Measurements from ENCODE around the gene MEA1. TPM values are rescaled to one million over a fixed set of nuclear protein-coding genes. Genes with fewer than 3 reads are reported as not detected.

Gene MEA1
- total and polyA plus RNA-seq, 3 experiments from 2014 or later = 84.8 to 108 (median 102) TPM

DNA sequence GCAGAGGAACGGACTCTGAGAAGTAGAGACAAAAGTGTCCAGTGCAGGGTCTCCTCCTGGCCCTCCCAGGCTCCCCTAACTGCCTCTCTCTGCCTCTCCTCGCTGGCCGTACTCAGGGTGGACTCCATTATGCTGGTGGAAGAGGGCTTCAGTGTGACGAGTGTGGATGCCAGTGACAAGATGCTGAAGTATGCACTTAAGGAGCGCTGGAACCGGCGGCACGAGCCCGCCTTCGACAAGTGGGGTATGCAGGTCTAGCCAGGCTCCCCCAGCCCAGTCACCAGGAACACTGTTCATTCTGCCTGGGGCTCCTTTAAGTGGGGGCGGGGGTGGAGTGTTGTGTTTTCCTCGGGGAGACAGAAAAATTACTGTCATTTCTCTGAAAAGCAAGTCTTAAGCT, 51.6 kb downstream of the MEA1 start:
- H3K4me3 ChIP-seq (ENCODE audit: low read length) = no peak overlapping the region
- H3K36me3 ChIP-seq (ENCODE audit: insufficient read depth, low read length) = peaks cover 4% of the 10 kb centered on the region
- no peak overlapping the region for H3K27ac ChIP-seq (ENCODE audit: low read depth, low read length)
- H3K4me1 Mint-ChIP-seq = peaks cover 4 to 19% (median 18%) of the 10 kb centered on the region in 3 donors
- no peaks in the 10 kb centered on the region for H3K9me3 Mint-ChIP-seq
- no peak for DNase-seq
- peak overlapping the region in 2 of 7 donors; percentile 20 to 48 for H3K4me3 Mint-ChIP-seq
- no peaks in the 10 kb centered on the region for H3K9me3 ChIP-seq (ENCODE audit: low read length)
- H3K27me3 ChIP-seq (ENCODE audit: insufficient read depth, low read length, poor library complexity, severe bottlenecking) = no peaks in the 10 kb centered on the region
- CTCF ChIA-PET = interaction anchor here (0.8 kb wide), 1 partner anchor 182 kb away, joined by 3 read pairs; no protein-coding TSS in a partner anchor
- POLR2A ChIA-PET = interaction anchor here (0.7 kb wide), 1 partner anchor 86 kb away, joined by 3 read pairs; no protein-coding TSS in a partner anchor
- H3K4me1 ChIP-seq (ENCODE audit: insufficient read depth, low read length) = peaks cover 13% of the 10 kb centered on the region
- H3K36me3 Mint-ChIP-seq = peaks cover 0 to 42% (median 0%) of the 10 kb centered on the region in 3 donors
- peak overlapping the region in 1 of 8 donors; percentile 23 for H3K27ac Mint-ChIP-seq
- no peaks in the 10 kb centered on the region for H3K27me3 Mint-ChIP-seq

Other genes with a start within 250 kb of the MEA1 start
- 10 to 100 TPM; 15.9 to 16.8 TPM for gene BICRAL, start 231.9 kb downstream of the MEA1 start, total RNA-seq
- 6.8 TPM for gene BICRAL, start 231.9 kb downstream of the MEA1 start, polyA plus RNA-seq
- gene RPL7L1, start 134.3 kb downstream of the MEA1 start, total RNA-seq = 100 to 1,000 TPM; 199 to 200 TPM
- 95.0 TPM for gene RPL7L1, start 134.3 kb downstream of the MEA1 start, polyA plus RNA-seq
- not detected for gene PTCRA, start 97.9 kb downstream of the MEA1 start, total RNA-seq
- not detected for gene PTCRA, start 97.9 kb downstream of the MEA1 start, polyA plus RNA-seq
- gene CNPY3, start 84.5 kb downstream of the MEA1 start, total RNA-seq = 10 to 100 TPM; 53.1 to 55.8 TPM
- 122 TPM for gene CNPY3, start 84.5 kb downstream of the MEA1 start, polyA plus RNA-seq
- gene GNMT, start 53.2 kb downstream of the MEA1 start, total RNA-seq = under 1 TPM; 0.39 to 0.51 TPM
- gene GNMT, start 53.2 kb downstream of the MEA1 start, polyA plus RNA-seq = not detected
- gene PEX6, start 34.8 kb downstream of the MEA1 start, total RNA-seq = 10 to 100 TPM; 19.2 to 20.6 TPM
- gene PEX6, start 34.8 kb downstream of the MEA1 start, polyA plus RNA-seq = 14.6 TPM
- gene PPP2R5D, start 29.4 kb downstream of the MEA1 start, total RNA-seq = 10 to 100 TPM; 52.2 to 52.4 TPM
- gene PPP2R5D, start 29.4 kb downstream of the MEA1 start, polyA plus RNA-seq = 32.5 TPM
- 10 to 100 TPM; 73.5 to 74.1 TPM for gene KLHDC3, start 303 bp upstream of the MEA1 start, total RNA-seq
- 90.7 TPM for gene KLHDC3, start 303 bp upstream of the MEA1 start, polyA plus RNA-seq
- 100 to 1,000 TPM; 114 to 120 TPM for gene RRP36, start 7.7 kb upstream of the MEA1 start, total RNA-seq
- gene RRP36, start 7.7 kb upstream of the MEA1 start, polyA plus RNA-seq = 86.2 TPM
- 10 to 100 TPM; 11.7 to 12.1 TPM for gene CUL7, start 39.9 kb upstream of the MEA1 start, total RNA-seq
- gene CUL7, start 39.9 kb upstream of the MEA1 start, polyA plus RNA-seq = 2.1 TPM
- 10 to 100 TPM; 89.6 to 91.6 TPM for gene MRPL2, start 45.5 kb upstream of the MEA1 start, total RNA-seq
- gene MRPL2, start 45.5 kb upstream of the MEA1 start, polyA plus RNA-seq = 47.5 TPM
- gene KLC4, start 45.7 kb upstream of the MEA1 start, total RNA-seq = 10 to 100 TPM; 11.1 to 12.3 TPM
- 11.6 TPM for gene KLC4, start 45.7 kb upstream of the MEA1 start, polyA plus RNA-seq
- 1 to 10 TPM; 1.6 TPM for gene PTK7, start 62.4 kb upstream of the MEA1 start, total RNA-seq
- gene PTK7, start 62.4 kb upstream of the MEA1 start, polyA plus RNA-seq = 1.9 TPM
- 10 to 100 TPM; 55.1 to 57.4 TPM for gene SRF, start 157.3 kb upstream of the MEA1 start, total RNA-seq
- 8.0 TPM for gene SRF, start 157.3 kb upstream of the MEA1 start, polyA plus RNA-seq
- 10 to 100 TPM; 35.3 to 38.3 TPM for gene CUL9, start 168.2 kb upstream of the MEA1 start, total RNA-seq
- 9.0 TPM for gene CUL9, start 168.2 kb upstream of the MEA1 start, polyA plus RNA-seq
- gene DNPH1, start 215.5 kb upstream of the MEA1 start, total RNA-seq = 10 to 100 TPM; 68.2 to 68.3 TPM
- gene DNPH1, start 215.5 kb upstream of the MEA1 start, polyA plus RNA-seq = 80.0 TPM
- gene TTBK1, start 229.5 kb upstream of the MEA1 start, total RNA-seq = 1 to 10 TPM; 1.1 to 1.2 TPM
- gene TTBK1, start 229.5 kb upstream of the MEA1 start, polyA plus RNA-seq = not detected